Measurements from ENCODE around the gene HTT. TPM values are rescaled to one million over a fixed set of nuclear protein-coding genes. Genes with fewer than 3 reads are reported as not detected.

The HTT gene
- total and polyA plus RNA-seq, 9 of the 15 experiments (the other 6 are each of a cell fraction or from before 2014, with no cell fraction given), result 0.66 to 31.6 (median 14.7) TPM

DNA sequence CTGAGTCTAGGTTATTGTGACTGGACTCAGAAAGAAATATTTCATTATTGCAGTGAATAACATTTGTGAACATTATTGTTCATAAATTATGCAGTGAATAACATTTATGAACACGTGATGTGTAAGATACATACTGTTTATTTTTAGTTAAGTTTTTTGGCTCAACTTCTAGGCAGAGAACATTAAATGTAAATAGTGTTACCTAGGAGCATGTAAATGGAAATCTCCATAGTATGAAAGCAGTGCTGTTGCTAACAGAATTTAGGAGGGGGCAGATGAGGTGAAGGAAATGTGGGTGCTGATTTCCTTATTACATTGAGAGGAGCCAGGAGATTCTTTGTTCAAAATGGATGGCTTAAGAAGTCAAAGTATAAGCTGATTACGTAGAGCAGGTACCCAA is 45.0 kb downstream of the HTT start:
- no peak overlapping the region for H2AFZ ChIP-seq (ENCODE audit: low read depth, low read length)
- POLR2A ChIA-PET, result no interaction called here
- no peak overlapping the region for H3K9ac ChIP-seq (ENCODE audit: insufficient read depth in 1 of 2, low read depth in 2 of 2, low read length in 2 of 2)
- TF ChIP-seq NFIC (IDR thresholded peaks at IDR 0.05) (no peak), HLTF (IDR thresholded peaks at IDR 0.05) (no peak)
- H3K9me3 ChIP-seq (replicated peaks; ENCODE audit: control insufficient read depth, insufficient read depth, low read depth, low read length), result no peaks in the 10 kb centered on the region
- H3K27ac ChIP-seq (ENCODE audit: extremely low read depth, low read depth, low read length), result no peak overlapping the region
- CTCF ChIA-PET (ENCODE audit: low intra/inter-chr PET ratio), result no interaction called here
- in situ Hi-C loops (cut with MboI), result no loop called here
- intact Hi-C loops (cut with micrococcal nuclease), result no loop called here
- peaks cover 4% of the 10 kb centered on the region for H3K9me1 ChIP-seq (ENCODE audit: control insufficient read depth, insufficient read depth, low read length)
- 78% methylated on average over 2 of the region's 2 CpGs for WGBS (ENCODE audit: insufficient coverage, low coverage, missing lambda C conversion rate)
- DNase-seq (ENCODE audit: extremely low read depth in 1 of 4, low spot score in 3 of 4) (no peak), ATAC-seq (no peak), FAIRE-seq (no peak)
- H3K27me3 ChIP-seq (ENCODE audit: control insufficient read depth in 2 of 2, insufficient read depth in 2 of 2, low read length in 2 of 2), result no peaks in the 10 kb centered on the region; a peak in 1 of 5 replicates
- BruUV-seq (replicated peaks), result no TSS peak
- H3K4me2 ChIP-seq (ENCODE audit: insufficient read depth, low read length), result no peak overlapping the region
- H3K4me3 ChIP-seq, result no peak overlapping the region
- peaks cover 38% of the 10 kb centered on the region for H3K36me3 ChIP-seq (ENCODE audit: control insufficient read depth, insufficient read depth, low read length)
- no peaks in the 10 kb centered on the region for H4K20me1 ChIP-seq (replicated peaks; ENCODE audit: control insufficient read depth, insufficient read depth, low read length)
- no peaks in the 10 kb centered on the region for H3K4me1 ChIP-seq (replicated peaks in 1 of 2; ENCODE audit: control insufficient read depth in 2 of 2, insufficient read depth in 2 of 2, low read length in 2 of 2)
- no peaks in the 10 kb centered on the region for H3K79me2 ChIP-seq (ENCODE audit: control insufficient read depth, insufficient read depth, low read length)

DNA sequence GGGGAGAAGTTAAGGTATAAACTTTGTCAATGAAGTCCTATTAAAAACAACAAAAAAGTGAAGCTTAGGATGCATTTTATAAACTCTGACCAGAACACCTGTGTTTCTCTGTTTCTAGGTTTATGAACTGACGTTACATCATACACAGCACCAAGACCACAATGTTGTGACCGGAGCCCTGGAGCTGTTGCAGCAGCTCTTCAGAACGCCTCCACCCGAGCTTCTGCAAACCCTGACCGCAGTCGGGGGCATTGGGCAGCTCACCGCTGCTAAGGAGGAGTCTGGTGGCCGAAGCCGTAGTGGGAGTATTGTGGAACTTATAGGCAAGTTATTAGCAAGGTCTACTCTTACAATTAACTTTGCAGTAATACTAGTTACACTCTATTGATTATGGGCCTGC is 46.6 kb downstream of the HTT start:
- ATAC-seq, result no peak
- H3K9ac ChIP-seq (ENCODE audit: insufficient read depth in 1 of 2, low read depth in 2 of 2, low read length in 2 of 2), result no peak overlapping the region
- no peak overlapping the region for H3K4me3 ChIP-seq
- no peak overlapping the region for H3K27ac ChIP-seq (ENCODE audit: extremely low read depth, low read depth, low read length)
- H3K4me1 ChIP-seq (replicated peaks in 1 of 2; ENCODE audit: control insufficient read depth in 2 of 2, insufficient read depth in 2 of 2, low read length in 2 of 2), result no peaks in the 10 kb centered on the region
- ChIA-PET CTCF (ENCODE audit: low intra/inter-chr PET ratio) (no interaction called here), POLR2A (no interaction called here)
- H3K9me3 ChIP-seq (replicated peaks; ENCODE audit: control insufficient read depth, insufficient read depth, low read depth, low read length), result no peaks in the 10 kb centered on the region
- intact Hi-C loops (cut with micrococcal nuclease) (no loop called here), in situ Hi-C loops (cut with MboI) (no loop called here)
- H3K79me2 ChIP-seq (ENCODE audit: control insufficient read depth, insufficient read depth, low read length), result no peaks in the 10 kb centered on the region
- no peak overlapping the region for H2AFZ ChIP-seq (ENCODE audit: low read depth, low read length)
- peaks cover 3% of the 10 kb centered on the region for H3K9me1 ChIP-seq (ENCODE audit: control insufficient read depth, insufficient read depth, low read length)
- no peak for FAIRE-seq
- H4K20me1 ChIP-seq (replicated peaks; ENCODE audit: control insufficient read depth, insufficient read depth, low read length), result no peaks in the 10 kb centered on the region
- WGBS (ENCODE audit: insufficient coverage, low coverage, missing lambda C conversion rate), result 98% methylated on average over 9 of the region's 9 CpGs
- H3K4me2 ChIP-seq (ENCODE audit: insufficient read depth, low read length), result no peak overlapping the region
- no peak for DNase-seq (ENCODE audit: extremely low read depth in 1 of 4, low spot score in 3 of 4)
- H3K36me3 ChIP-seq (ENCODE audit: control insufficient read depth, insufficient read depth, low read length), result peaks cover 22% of the 10 kb centered on the region; the same call in 2 of the 3 replicates
- BruUV-seq (replicated peaks), result no TSS peak
- H3K27me3 ChIP-seq (ENCODE audit: control insufficient read depth in 2 of 2, insufficient read depth in 2 of 2, low read length in 2 of 2), result no peaks in the 10 kb centered on the region
- TF ChIP-seq, protein P1, sequence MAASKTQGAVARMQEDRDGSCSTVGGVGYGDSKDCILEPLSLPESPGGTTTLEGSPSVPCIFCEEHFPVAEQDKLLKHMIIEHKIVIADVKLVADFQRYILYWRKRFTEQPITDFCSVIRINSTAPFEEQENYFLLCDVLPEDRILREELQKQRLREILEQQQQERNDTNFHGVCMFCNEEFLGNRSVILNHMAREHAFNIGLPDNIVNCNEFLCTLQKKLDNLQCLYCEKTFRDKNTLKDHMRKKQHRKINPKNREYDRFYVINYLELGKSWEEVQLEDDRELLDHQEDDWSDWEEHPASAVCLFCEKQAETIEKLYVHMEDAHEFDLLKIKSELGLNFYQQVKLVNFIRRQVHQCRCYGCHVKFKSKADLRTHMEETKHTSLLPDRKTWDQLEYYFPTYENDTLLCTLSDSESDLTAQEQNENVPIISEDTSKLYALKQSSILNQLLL (CRISPR knock-in tag; IDR thresholded peaks at IDR 0.05; ENCODE audit: borderline replicate concordance), result no peak
- TF ChIP-seq KAT8 (IDR thresholded peaks at IDR 0.05; ENCODE audit: low read depth), result no peak
- TF ChIP-seq POLR3A (IDR thresholded peaks at IDR 0.05; ENCODE audit: borderline replicate concordance, extremely low read depth, insufficient read depth, insufficient read length), result no peak
- no peak for TF ChIP-seq ZNF282 (CRISPR knock-in tag; IDR thresholded peaks at IDR 0.05)
- TF ChIP-seq HDAC1 (IDR thresholded peaks at IDR 0.05), result no peak
- TF ChIP-seq, protein P2, sequence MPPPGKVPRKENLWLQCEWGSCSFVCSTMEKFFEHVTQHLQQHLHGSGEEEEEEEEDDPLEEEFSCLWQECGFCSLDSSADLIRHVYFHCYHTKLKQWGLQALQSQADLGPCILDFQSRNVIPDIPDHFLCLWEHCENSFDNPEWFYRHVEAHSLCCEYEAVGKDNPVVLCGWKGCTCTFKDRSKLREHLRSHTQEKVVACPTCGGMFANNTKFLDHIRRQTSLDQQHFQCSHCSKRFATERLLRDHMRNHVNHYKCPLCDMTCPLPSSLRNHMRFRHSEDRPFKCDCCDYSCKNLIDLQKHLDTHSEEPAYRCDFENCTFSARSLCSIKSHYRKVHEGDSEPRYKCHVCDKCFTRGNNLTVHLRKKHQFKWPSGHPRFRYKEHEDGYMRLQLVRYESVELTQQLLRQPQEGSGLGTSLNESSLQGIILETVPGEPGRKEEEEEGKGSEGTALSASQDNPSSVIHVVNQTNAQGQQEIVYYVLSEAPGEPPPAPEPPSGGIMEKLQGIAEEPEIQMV (tag; conservative IDR thresholded peaks at IDR 0.05; ENCODE audit: low read depth), result no peak
